ENCODE data around the gene SP1.

DNA sequence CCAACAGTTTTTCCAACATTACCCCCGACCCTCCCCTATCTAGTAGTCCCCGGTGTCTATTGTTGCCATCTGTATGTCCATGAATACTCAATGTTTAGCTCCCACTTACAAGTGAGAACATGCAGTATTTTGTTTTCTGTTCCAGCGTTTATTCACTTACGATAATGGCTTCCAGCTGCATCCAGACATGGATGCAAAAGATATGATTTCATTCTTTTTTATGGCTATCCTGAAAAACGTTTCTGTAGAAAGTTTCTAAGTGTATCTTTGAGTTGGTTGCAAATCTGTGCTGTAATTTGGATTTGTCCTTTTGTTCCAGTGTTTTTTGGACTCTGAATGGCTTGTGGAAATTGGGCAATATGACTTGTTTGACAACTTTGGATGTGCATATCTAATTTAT is 11.7 kb downstream of the SP1 start:
- TF ChIP-seq, protein P1, sequence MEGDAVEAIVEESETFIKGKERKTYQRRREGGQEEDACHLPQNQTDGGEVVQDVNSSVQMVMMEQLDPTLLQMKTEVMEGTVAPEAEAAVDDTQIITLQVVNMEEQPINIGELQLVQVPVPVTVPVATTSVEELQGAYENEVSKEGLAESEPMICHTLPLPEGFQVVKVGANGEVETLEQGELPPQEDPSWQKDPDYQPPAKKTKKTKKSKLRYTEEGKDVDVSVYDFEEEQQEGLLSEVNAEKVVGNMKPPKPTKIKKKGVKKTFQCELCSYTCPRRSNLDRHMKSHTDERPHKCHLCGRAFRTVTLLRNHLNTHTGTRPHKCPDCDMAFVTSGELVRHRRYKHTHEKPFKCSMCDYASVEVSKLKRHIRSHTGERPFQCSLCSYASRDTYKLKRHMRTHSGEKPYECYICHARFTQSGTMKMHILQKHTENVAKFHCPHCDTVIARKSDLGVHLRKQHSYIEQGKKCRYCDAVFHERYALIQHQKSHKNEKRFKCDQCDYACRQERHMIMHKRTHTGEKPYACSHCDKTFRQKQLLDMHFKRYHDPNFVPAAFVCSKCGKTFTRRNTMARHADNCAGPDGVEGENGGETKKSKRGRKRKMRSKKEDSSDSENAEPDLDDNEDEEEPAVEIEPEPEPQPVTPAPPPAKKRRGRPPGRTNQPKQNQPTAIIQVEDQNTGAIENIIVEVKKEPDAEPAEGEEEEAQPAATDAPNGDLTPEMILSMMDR (IDR thresholded peaks at IDR 0.05; ENCODE audit: poor library complexity, severe bottlenecking), result no peak
- no peak for TF ChIP-seq RAD21 (conservative IDR thresholded peaks at IDR 0.05)
- TF ChIP-seq POLR2AphosphoS5 (IDR thresholded peaks at IDR 0.05), result no peak
- no peak for TF ChIP-seq EZH2 (IDR thresholded peaks at IDR 0.05; ENCODE audit: borderline replicate concordance, insufficient read depth, low read length, poor library complexity, severe bottlenecking)

All from neural cell (in vitro differentiated cells).